Glomerular endothelial cell (primary cell): ENCODE results near the gene EOGT. TPM values are rescaled to one million over a fixed set of nuclear protein-coding genes. Genes with fewer than 3 reads are reported as not detected.

ENCODE experiments used
- DNase-seq: peaks from one replicate; pipeline ENCODE4 v3.0.0-alpha.2; 2011; ENCODE audit warnings: low read depth, low spot score; ENCODE audit errors: extremely low read depth
- total RNA-seq: library from RNA; depleted of rRNA; stranded (reverse); fragments of >200 nt; gene quantifications from 2 replicates; pipeline ENCODE4 v1.2.3, GENCODE V29; 2015

The EOGT gene
- total RNA-seq, 1 donor from 2014 or later = 82.9 TPM

DNA sequence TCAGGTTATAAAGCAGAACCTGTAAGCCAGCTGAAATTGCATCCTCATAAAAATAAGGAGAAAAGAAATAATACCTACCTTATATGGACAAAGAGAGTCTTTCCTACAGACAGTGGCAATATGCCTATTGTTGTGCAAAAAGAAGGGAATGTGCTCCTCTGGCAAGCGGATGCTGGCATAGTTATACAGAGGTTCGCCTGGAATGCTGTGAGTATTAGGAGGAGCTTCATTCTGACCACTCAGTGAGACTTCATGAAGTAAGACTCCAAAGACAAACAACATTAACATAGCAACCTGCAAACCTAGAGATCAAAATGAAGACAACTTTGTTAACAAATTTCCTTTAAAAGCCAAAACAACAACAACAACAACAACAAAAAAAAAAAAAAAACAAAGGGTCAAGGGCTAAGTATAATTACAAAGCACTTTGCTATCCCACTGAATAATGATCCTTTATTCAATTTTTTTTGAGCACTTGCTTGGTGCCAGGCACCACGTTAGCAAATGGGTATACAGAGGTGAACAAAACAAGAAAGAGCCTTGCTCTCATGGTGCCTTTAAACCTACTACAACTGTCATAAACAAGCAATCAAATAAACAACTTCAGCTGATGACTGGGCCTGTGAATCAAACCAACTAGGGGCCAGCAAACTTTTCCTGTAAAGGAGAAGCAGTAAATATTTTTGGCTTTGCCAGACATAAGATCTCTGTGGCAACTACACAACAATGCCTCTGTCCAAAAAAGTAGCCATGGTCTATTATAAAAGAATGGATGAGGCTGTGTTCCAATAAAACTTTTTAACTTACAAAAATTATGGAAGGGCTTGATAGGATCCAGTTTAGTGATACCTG is 3.7 kb downstream of the EOGT start:
- DNase-seq = no peak

DNA sequence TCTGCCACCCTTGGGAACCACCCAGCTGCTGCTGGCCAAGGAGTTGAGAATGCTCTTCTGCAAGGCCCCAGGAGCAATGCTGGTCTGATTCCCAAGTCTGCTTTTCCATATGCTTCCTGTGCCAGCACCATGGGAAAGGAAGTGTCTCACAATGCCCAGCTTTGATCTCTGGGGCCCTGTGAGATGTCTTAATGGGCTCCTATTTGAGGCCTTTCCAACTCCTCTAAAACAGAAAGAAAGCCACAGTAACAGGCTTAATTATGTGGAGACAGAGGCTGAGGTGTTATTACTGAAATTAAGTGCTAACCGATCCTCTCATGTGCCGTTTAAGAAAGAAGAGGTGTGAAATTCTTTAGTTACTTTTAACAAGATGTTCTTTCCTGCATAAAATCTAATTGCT is 4.5 kb downstream of the EOGT start:
- DNase-seq = peak; percentile 87

DNA sequence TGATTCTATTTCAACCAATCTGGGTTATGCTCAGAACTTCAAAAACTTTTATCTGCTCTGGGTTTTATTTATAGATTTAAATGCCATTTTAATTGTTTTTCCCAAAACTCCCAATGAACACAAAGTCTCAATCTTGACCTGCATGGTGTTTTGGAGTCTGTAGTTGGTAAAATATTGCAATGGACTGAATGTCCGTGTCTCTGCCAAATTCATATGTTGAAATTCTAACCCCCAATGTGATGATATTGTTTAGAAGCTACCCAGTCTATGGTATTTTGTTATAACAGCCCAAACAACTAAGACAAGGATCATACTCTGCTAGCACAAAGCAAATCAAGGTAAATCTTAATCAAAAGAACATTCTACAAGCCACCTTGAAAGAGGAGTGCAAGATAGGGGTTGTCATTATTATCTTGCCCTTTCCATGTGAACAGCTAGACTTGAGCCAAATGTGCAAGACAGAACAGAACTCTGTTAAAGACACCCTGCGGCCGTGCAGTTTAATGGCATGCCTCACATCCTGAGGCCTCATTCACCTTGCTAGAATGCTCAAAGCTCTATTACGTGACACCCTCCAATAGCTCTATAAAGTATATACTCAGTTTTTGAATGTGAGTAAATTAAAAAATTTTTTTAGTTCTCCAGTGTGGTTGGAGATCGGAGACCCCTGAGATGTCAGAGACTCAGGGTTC is 7.5 kb downstream of the EOGT start:
- DNase-seq = no peak

DNA sequence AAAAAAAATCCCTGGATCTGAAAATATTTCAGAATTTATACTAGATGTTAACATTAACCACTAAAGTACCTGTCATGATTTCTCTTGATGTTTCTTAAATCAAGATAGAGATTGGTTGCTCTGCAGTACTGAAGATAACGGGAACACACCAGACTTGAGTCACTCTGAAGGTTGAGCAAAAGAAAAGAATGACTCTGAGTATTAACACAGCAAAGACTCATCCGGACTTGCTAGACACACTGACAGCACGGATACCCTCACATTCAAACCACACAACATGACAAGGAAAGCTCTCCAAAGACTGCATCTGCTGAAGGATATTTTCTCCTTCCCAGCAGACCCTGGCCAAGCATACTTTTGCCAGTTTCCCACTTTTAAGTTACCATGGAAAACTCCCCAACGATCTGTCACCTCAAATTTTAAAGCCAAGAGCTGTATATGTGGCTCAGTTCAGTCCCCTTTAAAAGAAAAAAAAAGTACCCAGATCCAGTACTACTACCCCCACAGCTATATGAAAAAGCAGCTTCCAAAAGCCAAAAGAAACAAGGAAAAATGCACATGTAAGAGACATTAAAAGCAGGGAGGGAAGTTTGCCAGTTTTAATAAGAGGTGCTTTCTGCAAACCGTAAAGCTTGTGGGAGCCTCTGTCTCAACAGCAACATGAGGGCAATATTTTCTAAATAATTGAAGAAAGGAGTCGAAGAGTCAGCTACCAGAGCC is 8.3 kb downstream of the EOGT start:
- DNase-seq = no peak

DNA sequence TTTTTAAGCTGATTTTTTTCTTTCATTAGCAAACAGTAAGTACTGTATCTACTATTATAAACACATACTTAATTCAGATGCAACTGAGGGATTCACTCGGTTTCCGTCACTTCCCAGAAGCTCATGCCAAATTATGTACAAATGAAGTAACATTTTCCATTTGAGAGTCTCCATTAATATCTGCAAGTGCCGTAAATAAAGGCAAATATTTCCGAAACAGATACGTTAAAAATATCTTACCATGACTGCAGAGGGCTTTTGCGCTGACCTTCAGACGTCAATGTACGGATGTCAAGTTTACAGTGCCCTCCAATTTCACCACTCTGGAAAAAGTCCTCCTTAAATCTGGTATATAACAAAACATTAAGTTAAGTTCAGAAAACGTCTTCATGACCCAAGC is 9.3 kb downstream of the EOGT start:
- DNase-seq = no peak

DNA sequence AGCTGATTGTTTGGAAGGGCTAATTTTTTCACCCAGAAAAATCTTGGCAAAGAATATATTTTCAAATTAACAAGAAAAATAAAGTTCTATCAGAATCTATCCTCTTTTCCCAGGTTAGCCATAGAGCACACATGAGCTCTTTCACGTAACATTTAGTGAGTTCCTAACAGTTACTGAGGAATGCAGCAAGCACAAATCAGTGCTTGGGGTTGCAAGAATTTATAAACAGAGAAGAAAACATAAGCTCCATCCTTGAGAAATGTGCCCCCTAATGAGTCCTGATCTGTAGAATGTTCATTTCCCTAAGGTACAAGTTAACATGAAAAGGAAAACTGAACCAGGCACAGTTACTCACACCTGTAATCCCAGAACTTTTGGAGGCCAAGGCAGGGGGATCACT is 13.9 kb downstream of the EOGT start:
- DNase-seq = no peak

DNA sequence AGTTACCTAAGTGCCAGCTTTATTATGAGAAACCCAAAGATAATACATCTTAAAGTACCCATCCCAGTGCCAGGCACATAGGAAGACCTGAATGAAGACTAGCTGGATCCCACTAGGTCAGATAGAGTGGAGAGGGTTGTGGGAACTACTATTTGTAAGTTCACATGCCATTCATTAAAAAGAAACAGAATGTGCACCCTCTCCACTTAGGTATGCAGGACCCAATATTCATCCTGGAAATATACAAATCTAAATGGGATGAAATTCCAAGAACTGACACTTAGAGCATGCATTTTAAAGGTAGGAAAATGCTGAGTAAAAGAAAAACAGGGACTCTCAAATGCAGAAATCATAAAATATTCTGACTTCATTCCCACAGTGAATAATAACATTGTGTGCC is 14.3 kb downstream of the EOGT start:
- DNase-seq = no peak

DNA sequence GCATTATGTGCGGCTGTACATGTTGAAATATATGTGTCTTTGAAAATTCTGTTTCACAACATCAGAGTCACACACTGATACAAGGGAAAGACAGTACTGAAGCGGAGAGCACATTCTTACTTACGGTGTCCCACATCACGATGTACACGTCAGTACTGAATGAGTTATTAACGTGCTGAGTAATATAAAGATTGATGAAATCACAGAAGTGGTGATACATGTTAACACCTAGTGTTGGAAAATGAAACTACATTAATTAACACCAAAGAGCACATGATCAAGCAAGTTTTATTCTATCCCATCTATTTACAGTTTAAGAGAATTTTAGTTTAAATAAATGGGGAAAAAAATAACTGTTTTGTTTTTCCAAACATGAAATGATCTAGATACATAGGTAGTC is 15.6 kb downstream of the EOGT start:
- DNase-seq = no peak

GRCh38 chr3:68996356-68996995 is 17.0 kb downstream of the EOGT start:
- no peak for DNase-seq

- no peak for DNase-seq
Measured at GRCh38 chr3:68988740-68989139, 24.7 kb downstream of the EOGT start.

GRCh38 chr3:68987322-68987721 is 26.2 kb downstream of the EOGT start:
- DNase-seq = no peak

DNA sequence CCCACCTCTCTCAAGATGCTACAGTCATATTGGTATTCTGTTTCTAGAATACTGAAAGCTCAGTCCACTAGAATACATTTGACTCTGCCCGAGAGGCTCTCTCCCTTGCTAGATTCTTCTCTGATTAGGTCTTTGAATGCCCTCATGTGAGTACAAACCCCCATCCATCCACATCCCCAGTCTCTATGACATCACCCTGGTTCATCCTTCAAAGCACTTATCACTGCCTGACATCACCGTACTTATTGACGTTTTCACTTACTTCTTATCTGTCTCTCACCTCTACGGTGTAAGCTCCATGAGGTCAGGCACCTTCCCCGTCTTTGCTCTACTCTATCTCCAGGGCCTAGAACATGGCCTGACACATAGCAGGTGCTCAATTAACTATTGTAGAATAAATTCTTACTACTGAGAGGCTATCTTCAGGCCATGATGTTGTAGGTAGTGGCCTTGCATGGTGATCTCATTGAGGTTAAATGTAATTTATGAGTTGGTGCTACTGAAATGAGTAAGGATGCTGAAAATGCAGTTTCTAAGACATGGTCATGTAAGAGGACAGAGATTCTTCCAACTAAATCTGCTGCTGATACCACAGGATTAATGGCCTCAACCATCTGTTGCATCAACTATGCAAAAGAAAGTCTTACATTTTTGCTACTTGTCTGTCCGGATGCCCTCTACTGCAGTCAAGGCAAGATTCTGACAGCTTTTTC is 26.8 kb downstream of the EOGT start:
- DNase-seq = no peak

DNA sequence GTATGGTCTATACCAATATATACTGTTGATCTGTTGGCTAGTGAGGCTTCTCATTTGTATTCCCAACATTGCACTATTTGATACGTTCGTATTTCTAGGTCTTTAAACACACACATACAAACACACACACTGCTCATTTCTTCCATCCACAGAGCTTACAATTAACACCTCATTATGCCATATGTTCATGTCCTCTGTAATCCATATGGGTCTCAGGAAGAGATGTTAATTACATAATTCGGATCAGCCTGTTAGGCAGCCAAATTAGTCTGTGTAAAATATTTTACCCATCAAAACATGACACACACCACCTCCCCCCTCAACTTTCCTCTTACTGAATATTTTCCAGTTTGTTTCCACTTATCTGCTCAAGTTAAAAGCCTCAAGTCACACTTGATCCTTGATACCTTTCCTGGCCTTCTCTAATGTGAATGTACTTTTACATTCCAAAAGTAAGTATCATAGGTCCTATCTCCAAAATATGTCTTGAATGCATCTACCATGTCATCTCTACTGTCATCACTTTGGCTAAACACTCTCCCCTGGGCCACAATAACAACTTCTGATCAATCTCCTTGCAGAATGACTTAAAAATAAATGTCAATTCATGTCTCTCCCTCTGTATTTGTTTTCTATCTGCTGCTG is 28.2 kb downstream of the EOGT start:
- no peak for DNase-seq

- no peak for DNase-seq
Measured at GRCh38 chr3:68984011-68984530, 29.4 kb downstream of the EOGT start.

DNA sequence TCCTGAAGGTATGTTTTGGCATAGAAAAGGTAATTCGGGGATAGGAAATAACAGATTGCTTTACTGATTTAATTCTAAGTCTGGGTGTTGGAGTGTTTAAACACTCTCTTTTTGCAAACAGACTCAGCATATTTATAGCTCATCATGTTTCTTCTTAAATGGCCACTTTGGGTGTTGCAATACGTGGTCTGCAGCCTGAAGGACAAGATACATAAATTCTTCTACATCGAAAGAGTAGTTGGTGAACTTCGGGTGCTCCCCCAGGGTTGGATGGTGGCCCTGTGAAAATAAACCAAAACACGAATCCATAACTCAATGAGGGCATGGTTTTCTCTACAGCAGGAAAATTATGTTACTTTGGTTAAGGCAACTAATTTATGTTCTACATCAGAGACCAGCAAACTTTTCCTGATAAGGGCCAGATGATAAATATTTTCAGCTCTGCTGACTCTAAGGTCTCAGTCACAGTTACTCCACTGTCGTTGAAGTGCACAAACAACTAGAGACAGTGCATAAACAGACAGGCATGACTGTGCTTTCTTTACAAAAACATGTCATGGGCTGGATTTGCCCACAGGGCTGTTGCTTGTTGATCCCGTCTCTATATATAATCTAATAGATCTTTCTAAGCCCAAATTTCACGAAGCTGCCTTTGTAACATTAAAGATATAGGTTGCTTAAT is 35.9 kb downstream of the EOGT start:
- no peak for DNase-seq

GRCh38 chr3:68974711-68975110 is 38.8 kb downstream of the EOGT start:
- DNase-seq = no peak

DNA sequence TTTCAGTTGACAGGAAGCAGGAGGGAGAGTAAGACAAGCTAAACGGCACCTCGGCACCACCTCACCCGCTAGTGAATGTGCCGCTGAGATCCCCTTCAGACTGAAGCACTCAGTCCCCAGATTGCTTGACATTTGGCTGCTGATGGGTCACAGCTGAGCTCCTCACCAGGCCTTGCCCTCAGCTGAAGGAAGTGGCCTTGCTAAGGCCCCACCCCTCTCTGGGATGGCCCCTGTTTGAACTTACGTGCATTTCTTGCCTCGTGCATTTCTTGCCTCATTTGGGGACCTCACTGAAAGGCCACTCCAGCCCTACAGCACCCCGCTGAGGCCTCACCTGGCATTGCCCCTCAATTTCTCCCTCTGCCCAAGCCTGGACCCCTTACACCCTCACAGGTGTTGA is 39.8 kb downstream of the EOGT start:
- no peak for DNase-seq

- peak; percentile 51 for DNase-seq
Measured at GRCh38 chr3:68972358-68972979, 41.0 kb downstream of the EOGT start.

GRCh38 chr3:68964694-68965093 is 48.8 kb downstream of the EOGT start:
- no peak for DNase-seq
